Measurements from ENCODE around the gene C2CD3.

DNA sequence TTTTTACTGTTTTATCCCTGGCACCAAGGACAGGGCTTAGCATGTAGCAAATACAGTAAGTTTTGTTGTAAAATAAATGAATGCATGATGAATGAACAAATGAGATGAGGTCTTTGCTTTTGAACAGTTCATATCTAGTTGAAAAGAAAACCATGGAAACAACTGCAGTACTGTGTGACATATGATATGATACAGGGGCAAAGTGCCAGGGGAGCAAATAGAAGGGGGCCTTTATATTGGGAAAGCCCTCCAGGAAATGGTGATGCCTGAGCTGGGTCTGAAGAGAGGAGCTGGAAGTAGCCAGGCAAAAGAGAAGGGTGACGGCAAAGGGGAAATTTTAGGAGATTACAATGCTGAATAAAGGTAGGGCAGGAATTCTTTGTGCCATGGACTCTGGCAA is 98.1 kb downstream of the C2CD3 start:
- TF ChIP-seq POLR2A (IDR thresholded peaks at IDR 0.05), result no peak
- TF ChIP-seq, protein P1, sequence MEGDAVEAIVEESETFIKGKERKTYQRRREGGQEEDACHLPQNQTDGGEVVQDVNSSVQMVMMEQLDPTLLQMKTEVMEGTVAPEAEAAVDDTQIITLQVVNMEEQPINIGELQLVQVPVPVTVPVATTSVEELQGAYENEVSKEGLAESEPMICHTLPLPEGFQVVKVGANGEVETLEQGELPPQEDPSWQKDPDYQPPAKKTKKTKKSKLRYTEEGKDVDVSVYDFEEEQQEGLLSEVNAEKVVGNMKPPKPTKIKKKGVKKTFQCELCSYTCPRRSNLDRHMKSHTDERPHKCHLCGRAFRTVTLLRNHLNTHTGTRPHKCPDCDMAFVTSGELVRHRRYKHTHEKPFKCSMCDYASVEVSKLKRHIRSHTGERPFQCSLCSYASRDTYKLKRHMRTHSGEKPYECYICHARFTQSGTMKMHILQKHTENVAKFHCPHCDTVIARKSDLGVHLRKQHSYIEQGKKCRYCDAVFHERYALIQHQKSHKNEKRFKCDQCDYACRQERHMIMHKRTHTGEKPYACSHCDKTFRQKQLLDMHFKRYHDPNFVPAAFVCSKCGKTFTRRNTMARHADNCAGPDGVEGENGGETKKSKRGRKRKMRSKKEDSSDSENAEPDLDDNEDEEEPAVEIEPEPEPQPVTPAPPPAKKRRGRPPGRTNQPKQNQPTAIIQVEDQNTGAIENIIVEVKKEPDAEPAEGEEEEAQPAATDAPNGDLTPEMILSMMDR (IDR thresholded peaks at IDR 0.05), result no peak
- TF ChIP-seq EP300 (IDR thresholded peaks at IDR 0.05), result no peak

All from gastroesophageal sphincter (tissue), 3 donors.